Placental epithelial cell (primary cell): ENCODE data around the gene PIGT. TPM values are rescaled to one million over a fixed set of nuclear protein-coding genes. Genes with fewer than 3 reads are reported as not detected.

ENCODE experiments used
- small RNA-seq: library from RNA; depleted of rRNA; stranded (forward); fragments of <200 nt; gene quantifications from one replicate; pipeline ENCODE3, GENCODE V24; 2012
- total RNA-seq: library from RNA; depleted of rRNA; stranded (reverse); fragments of >200 nt; gene quantifications from 2 replicates; pipeline ENCODE4 v1.2.3, GENCODE V29; 2012

Gene PIGT
- 55.4 and 59.3 TPM in 2 replicates for total RNA-seq

DNA sequence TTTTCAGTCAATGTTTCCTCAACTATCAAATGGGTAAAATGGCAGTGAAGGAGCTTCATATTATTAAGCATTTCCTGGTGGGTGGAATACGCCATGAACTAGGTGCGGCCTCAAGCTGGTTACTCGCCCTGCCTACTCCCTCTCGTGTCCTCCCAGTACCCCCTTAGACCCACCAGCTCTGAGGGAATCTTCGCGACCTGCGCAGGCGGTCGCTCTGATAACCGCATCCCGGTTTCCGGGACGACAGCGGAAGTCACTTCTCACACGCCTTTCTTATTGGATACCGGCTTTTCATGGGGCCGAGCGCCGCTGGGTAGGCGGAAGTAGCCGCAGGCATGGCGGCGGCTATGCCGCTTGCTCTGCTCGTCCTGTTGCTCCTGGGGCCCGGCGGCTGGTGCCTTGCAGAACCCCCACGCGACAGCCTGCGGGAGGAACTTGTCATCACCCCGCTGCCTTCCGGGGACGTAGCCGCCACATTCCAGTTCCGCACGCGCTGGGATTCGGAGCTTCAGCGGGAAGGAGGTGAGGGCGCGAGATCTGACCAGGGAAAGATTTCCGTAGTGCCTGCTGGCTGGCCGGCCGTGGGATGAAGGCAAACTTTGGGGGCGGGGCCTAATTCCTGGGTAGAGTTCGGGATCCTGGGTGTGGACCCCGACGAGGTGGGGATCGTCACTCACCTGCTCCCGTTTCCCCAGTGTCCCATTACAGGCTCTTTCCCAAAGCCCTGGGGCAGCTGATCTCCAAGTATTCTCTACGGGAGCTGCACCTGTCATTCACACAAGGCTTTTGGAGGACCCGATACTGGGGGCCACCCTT, at the start of gene PIGT:
Gene PIGT (plus strand): TSS at position 320 of the 816 bp plus-strand sequence. CDS start 16 bp downstream, at position 336.

DNA sequence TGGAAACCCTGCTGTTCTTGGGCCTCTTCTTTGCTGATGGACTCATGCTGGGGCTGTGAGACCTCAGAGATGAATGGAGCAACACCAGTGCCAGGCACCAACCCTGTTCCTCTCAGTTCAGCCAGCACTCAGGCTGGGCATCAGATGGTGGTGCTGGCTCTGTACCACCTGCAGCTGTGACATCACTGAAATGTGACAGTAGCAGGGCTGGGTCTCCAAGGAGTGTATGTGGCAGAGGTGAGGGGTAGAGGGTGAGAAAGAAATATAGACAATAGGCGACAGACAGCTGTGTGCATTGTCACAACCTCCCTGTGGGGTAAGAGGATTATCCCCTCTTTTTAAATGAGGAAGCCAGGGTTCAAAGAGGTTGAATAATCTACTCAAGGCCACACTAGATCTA, 37.8 kb upstream of the PIGT start, which contains the start of gene TP53TG5:
Gene TP53TG5 (minus strand): TSS at position 135 of the 400 bp plus-strand sequence. CDS start 89 bp downstream, at position 46.

DNA sequence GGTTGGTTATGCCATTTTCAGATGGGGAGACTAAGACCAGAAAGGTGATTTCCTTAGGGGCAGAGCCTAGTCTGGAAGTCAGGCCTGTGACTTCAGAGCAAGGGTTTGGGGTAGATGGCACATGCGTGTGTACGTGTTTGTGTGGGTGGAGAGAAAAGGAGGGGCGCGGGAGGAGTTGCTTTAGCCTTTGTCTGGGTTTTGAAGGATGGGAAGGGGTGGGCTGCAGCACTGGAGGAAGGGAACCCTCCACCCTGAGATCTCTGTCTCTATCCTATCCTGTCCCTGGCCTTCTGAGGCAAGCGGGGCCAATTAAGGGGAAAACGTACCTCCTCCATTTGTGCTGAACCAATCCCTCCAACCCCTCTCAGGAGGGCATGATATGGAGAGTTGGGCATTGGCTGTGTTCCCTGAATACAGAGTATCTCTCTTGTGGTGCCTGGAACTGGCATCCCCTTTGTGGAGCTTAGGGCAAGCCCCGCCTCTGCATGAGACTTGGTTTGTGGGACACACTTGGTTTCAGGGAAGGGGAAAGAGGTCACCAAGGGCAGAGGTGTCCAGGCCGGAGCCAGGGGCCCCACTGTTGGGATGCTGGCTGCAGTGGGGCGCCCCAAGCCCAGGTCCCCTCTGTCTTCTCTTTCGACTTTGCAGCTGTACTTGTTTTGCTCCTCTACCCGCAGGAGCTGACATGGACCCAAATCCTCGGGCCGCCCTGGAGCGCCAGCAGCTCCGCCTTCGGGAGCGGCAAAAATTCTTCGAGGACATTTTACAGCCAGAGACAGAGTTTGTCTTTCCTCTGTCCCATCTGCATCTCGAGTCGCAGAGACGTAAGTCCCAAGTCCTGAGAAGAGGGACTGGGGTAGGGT, 7.9 kb upstream of the PIGT start, which contains the start of gene DBNDD2:
Gene DBNDD2 (plus strand): TSS at position 507 of the 863 bp plus-strand sequence. CDS start 179 bp downstream, at position 686.

DNA sequence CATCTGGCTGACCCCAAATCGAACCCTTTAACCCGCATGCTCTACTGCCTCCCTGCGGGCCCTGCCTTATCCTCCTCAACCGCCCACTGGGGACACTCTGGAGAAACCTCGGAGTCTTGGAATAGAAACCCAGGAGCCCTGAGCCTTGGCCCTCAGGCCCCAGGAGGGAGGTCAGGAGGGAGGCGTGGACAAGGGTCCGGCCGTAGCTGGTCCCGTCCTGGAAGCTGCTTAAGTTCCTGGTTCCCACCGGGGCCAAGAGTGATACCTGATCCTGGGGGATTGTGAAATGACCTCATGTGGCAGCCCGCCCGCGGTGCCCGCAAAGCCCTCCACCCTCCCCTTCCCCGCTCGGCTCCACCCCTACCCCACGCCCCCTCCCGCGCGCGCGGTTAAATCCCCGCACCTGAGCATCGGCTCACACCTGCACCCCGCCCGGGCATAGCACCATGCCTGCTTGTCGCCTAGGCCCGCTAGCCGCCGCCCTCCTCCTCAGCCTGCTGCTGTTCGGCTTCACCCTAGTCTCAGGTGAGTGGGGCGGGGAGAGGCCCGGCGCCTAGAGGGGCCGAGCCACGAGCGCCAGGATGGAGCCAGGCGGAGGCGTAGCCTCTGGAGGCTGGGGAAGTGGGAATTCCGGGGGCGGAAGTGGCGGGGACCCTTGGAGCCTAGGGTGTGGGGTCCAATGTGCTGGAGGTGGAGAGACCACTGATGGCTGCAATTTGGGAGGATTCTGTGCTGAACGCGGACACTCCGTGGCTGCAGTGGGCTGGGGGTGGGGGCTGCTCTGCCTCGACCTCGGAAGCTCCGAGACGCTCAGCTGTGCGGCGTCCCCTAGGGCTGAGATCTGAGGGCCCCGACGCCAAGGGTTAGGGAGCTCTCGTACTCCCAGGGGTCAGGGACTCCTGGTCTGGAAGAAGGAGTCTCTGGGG, 53.7 kb downstream of the PIGT start, which contains the start of gene WFDC2:
Gene WFDC2 (plus strand): TSS at position 418 of the 926 bp plus-strand sequence. CDS start 29 bp downstream, at position 447.

Small RNA genes lying within 50 kb of the gene (small RNA-seq; reads per million reads assigned to genes)
- gene MIR6812 = 0.09 reads per million

Other genes with a start within 250 kb of the PIGT start
- not detected in 2 replicates for gene PI3, start 241.2 kb upstream of the PIGT start, total RNA-seq
- not detected in 2 replicates for gene SEMG1, start 209.1 kb upstream of the PIGT start, total RNA-seq
- not detected in 2 replicates for gene SEMG2, start 194.8 kb upstream of the PIGT start, total RNA-seq
- gene SLPI, start 161.6 kb upstream of the PIGT start, total RNA-seq = 0.79 TPM in 1 of 2 replicates, not detected in the other
- not detected in 2 replicates for gene RBPJL, start 109.3 kb upstream of the PIGT start, total RNA-seq
- 0.54 and 1.2 TPM in 2 replicates for gene MATN4, start 107.8 kb upstream of the PIGT start, total RNA-seq
- gene SDC4, start 67.7 kb upstream of the PIGT start, total RNA-seq = 206 and 382 TPM in 2 replicates
- 34.9 and 57.5 TPM in 2 replicates for gene SYS1, start 53.0 kb upstream of the PIGT start, total RNA-seq
- not detected in 2 replicates for gene TP53TG5, start 37.8 kb upstream of the PIGT start, total RNA-seq
- 5.4 and 5.5 TPM in 2 replicates for gene DBNDD2, start 7.9 kb upstream of the PIGT start, total RNA-seq
- gene WFDC2, start 53.6 kb downstream of the PIGT start, total RNA-seq = 12.9 and 31.8 TPM in 2 replicates
- gene SPINT3, start 99.5 kb downstream of the PIGT start, total RNA-seq = 0.39 TPM in 1 of 2 replicates, not detected in the other
- 1.6 TPM in 1 of 2 replicates, not detected in the other for gene WFDC6, start 123.3 kb downstream of the PIGT start, total RNA-seq
- 0.11 TPM in 1 of 2 replicates, not detected in the other for gene EPPIN, start 131.3 kb downstream of the PIGT start, total RNA-seq
- gene WFDC8, start 163.1 kb downstream of the PIGT start, total RNA-seq = not detected in 2 replicates
- gene WFDC10A, start 213.6 kb downstream of the PIGT start, total RNA-seq = 0.39 TPM in 1 of 2 replicates, not detected in the other
- not detected in 2 replicates for gene WFDC9, start 215.1 kb downstream of the PIGT start, total RNA-seq